WTC11 (cell line): ENCODE results near the gene DBT.
"Not testable (repeated sequence)": the region's sequence is repeated elsewhere in the genome, so short reads cannot be mapped to it uniquely, and the experiment has no call there.

Source experiments
- ATF2 ChIP-seq: sonication (generic); formaldehyde crosslinking; IDR thresholded peaks from 2 replicates; pipeline ENCODE4 v1.8.1; 2022; ENCODE audit warnings: low read depth, missing genetic modification reagents, borderline replicate concordance
- ATF6 ChIP-seq: sonication (generic); formaldehyde crosslinking; IDR thresholded peaks from 2 replicates; pipeline ENCODE4 v1.8.1; 2023; ENCODE audit warnings: mild to moderate bottlenecking, missing genetic modification reagents
- CBFB ChIP-seq: sonication (generic); formaldehyde crosslinking; IDR thresholded peaks from 2 replicates; pipeline ENCODE4 v1.8.1; 2022; ENCODE audit warnings: mild to moderate bottlenecking, low read depth, missing genetic modification reagents
- CDX4 ChIP-seq: fragments of 250-450 bp; sonication (Bioruptor Pico); IDR thresholded peaks from 2 replicates; pipeline ENCODE4 v1.9.0; 2021; ENCODE audit warnings: moderate library complexity, mild to moderate bottlenecking, inconsistent platforms, borderline replicate concordance
- CREB1 ChIP-seq: sonication (generic); formaldehyde crosslinking; IDR thresholded peaks from 2 replicates; pipeline ENCODE4 v1.8.0; 2023; ENCODE audit warnings: mild to moderate bottlenecking, missing genetic modification reagents
- CTCF ChIP-seq: fragments of 200-600 bp; IDR thresholded peaks from 2 replicates; pipeline ENCODE4 v1.8.0; 2022; ENCODE audit warnings: antibody characterized with exemption
- E2F4 ChIP-seq: sonication (generic); formaldehyde crosslinking; IDR thresholded peaks from 2 replicates; pipeline ENCODE4 v1.8.1; 2022; ENCODE audit warnings: low read depth, mild to moderate bottlenecking, moderate library complexity, missing genetic modification reagents, borderline replicate concordance
- ETV6 ChIP-seq: sonication (generic); formaldehyde crosslinking; IDR thresholded peaks from 2 replicates; pipeline ENCODE4 v1.8.1; 2022; ENCODE audit warnings: mild to moderate bottlenecking, missing genetic modification reagents
- GABPB1 ChIP-seq: sonication (generic); formaldehyde crosslinking; IDR thresholded peaks from 2 replicates; pipeline ENCODE4 v1.8.1; 2023; ENCODE audit warnings: mild to moderate bottlenecking, missing genetic modification reagents
- IRF1 ChIP-seq: sonication (generic); formaldehyde crosslinking; IDR thresholded peaks from 2 replicates; pipeline ENCODE4 v1.8.0; 2023; ENCODE audit warnings: missing genetic modification reagents
- SP1 ChIP-seq: sonication (generic); formaldehyde crosslinking; conservative IDR thresholded peaks from 2 replicates; pipeline ENCODE4 v1.8.1; 2022; ENCODE audit warnings: missing genetic modification reagents
- USF2 ChIP-seq: sonication (generic); formaldehyde crosslinking; IDR thresholded peaks from 2 replicates; pipeline ENCODE4 v1.8.1; 2023; ENCODE audit warnings: mild to moderate bottlenecking, missing genetic modification reagents, moderate library complexity
- ZNF423 ChIP-seq: fragments of 250-450 bp; sonication (Bioruptor Pico); IDR thresholded peaks from 2 replicates; pipeline ENCODE4 v2.1.2; 2022; ENCODE audit warnings: mild to moderate bottlenecking, moderate library complexity

- not testable (repeated sequence) for TF ChIP-seq CTCF; USF2; CDX4 (CRISPR knock-in tag); SP1 (CRISPR knock-in tag); ETV6; ZNF423; CBFB (CRISPR knock-in tag); CREB1; GABPB1 (CRISPR knock-in tag); ATF2; E2F4 (CRISPR knock-in tag); IRF1 (CRISPR knock-in tag); ATF6 (CRISPR knock-in tag)
Observed at GRCh38 chr1:100258427-100258826, 8.8 kb upstream of the DBT start.
